MM.1S (cell line): ENCODE results near the gene MYO1E.

ENCODE experiments used
- DNase-seq: peaks from one replicate; pipeline ENCODE4 v3.0.0-alpha.2; 2015
- H2AFZ ChIP-seq: fragments of 300-600 bp; sonication (generic); 2 replicates; pipeline ENCODE4 v1.6.0; 2016; ENCODE audit warnings: antibody characterized with exemption, low read length
- H3F3A ChIP-seq: fragments of 300-600 bp; sonication (generic); 2 replicates; pipeline ENCODE4 v1.6.1; 2016; ENCODE audit warnings: mild to moderate bottlenecking, antibody characterized with exemption, low read length, moderate library complexity, mixed read lengths; ENCODE audit not compliant: insufficient read depth
- H3K27ac ChIP-seq: fragments of 300-600 bp; sonication (generic); 2 replicates; pipeline ENCODE4 v1.5.1; 2016; ENCODE audit warnings: mild to moderate bottlenecking, low read length
- H3K27me3 ChIP-seq: fragments of 300-600 bp; sonication (generic); replicated peaks from 2 replicates; pipeline ENCODE4 v1.6.0; 2016; ENCODE audit warnings: low read length; ENCODE audit not compliant: insufficient read depth
- H3K36me3 ChIP-seq: fragments of 300-600 bp; sonication (generic); replicated peaks from 2 replicates; pipeline ENCODE4 v1.6.1; 2016; ENCODE audit warnings: mild to moderate bottlenecking, low read length, mixed read lengths; ENCODE audit not compliant: insufficient read depth
- H3K4me1 ChIP-seq: fragments of 300-600 bp; sonication (generic); 2 replicates; pipeline ENCODE4 v1.6.1; 2016; ENCODE audit warnings: low read length, mixed read lengths
- H3K4me2 ChIP-seq: fragments of 300-600 bp; sonication (generic); 2 replicates; pipeline ENCODE4 v1.6.0; 2016; ENCODE audit warnings: low read depth, low read length
- H3K4me3 ChIP-seq: fragments of 300-600 bp; sonication (generic); 2 replicates; pipeline ENCODE4 v1.5.1; 2016; ENCODE audit warnings: low read length, mixed read lengths
- H3K79me2 ChIP-seq: fragments of 300-600 bp; sonication (generic); 2 replicates; pipeline ENCODE4 v1.6.1; 2016; ENCODE audit warnings: mixed run types, low read length, mixed read lengths
- H3K9ac ChIP-seq: fragments of 300-600 bp; sonication (generic); 2 replicates; pipeline ENCODE4 v1.6.1; 2016; ENCODE audit warnings: low read length, mixed read lengths
- H3K9me2 ChIP-seq: fragments of 300-600 bp; sonication (generic); replicated peaks from 2 replicates; pipeline ENCODE4 v1.6.1; 2016; ENCODE audit warnings: mild to moderate bottlenecking, low read length, mixed read lengths; ENCODE audit not compliant: insufficient read depth
- H3K9me3 ChIP-seq: fragments of 300-600 bp; sonication (generic); replicated peaks from 2 replicates; pipeline ENCODE4 v1.6.1; 2016; ENCODE audit warnings: mild to moderate bottlenecking, low read length, mixed read lengths; ENCODE audit not compliant: insufficient read depth
- H4K20me1 ChIP-seq: fragments of 300-600 bp; sonication (generic); 2 replicates; pipeline ENCODE4 v1.6.1; 2016; ENCODE audit warnings: mild to moderate bottlenecking, low read length, moderate library complexity, mixed read lengths; ENCODE audit not compliant: insufficient read depth
- EZH2 ChIP-seq: fragments of 300-600 bp; sonication (generic); optimal IDR thresholded peaks from 2 replicates; pipeline ENCODE3; 2017; ENCODE audit warnings: low read depth, mild to moderate bottlenecking, antibody characterized with exemption, low read length, mixed read lengths
- EZH2phosphoT487 ChIP-seq: fragments of 300-600 bp; sonication (generic); IDR thresholded peaks from 2 replicates; pipeline ENCODE4 v1.6.1; 2018; ENCODE audit warnings: antibody characterized with exemption, low read length
- TF ChIP-seq, protein P1 (sequence below): fragments of 300-600 bp; sonication (generic); IDR thresholded peaks from 2 replicates; pipeline ENCODE4 v1.5.1; 2016; ENCODE audit warnings: antibody characterized with exemption, low read length, mixed read lengths

MYO1E gene

DNA sequence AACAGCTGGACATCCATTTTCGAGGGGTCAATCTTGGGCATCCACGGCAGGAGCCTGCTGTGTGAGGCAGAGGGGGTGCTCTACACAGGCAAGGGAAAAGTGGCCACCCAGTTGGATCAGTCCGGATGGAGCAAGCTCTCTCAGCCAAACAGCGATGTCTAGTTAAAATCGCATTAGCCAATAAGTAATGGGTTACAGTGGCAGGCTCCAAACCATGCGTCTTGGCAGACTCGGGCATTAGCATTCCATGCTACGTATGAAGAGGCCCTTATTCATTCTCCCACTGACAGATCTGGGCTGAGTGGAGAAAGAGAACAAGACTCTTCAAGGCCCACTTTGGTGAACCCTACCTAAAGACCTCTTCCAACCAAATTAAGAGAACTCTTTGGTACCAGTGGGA lies 218.4 kb downstream of the MYO1E start:
- no peak for DNase-seq
- no peaks in the 10 kb centered on the region for H3K27me3 ChIP-seq
- H3K4me1 ChIP-seq: no peaks in the 10 kb centered on the region
- no peaks in the 10 kb centered on the region for H3K9me2 ChIP-seq
- no peaks in the 10 kb centered on the region for H4K20me1 ChIP-seq
- no peak overlapping the region for H3K27ac ChIP-seq
- H3K4me3 ChIP-seq: no peak overlapping the region
- no peak overlapping the region for H2AFZ ChIP-seq
- TF ChIP-seq EZH2phosphoT487: no peak
- no peak overlapping the region for H3K9ac ChIP-seq
- no peaks in the 10 kb centered on the region for H3F3A ChIP-seq
- no peaks in the 10 kb centered on the region for H3K79me2 ChIP-seq
- no peaks in the 10 kb centered on the region for H3K36me3 ChIP-seq
- no peak overlapping the region for H3K4me2 ChIP-seq
- H3K9me3 ChIP-seq: no peaks in the 10 kb centered on the region

GRCh38 chr15:59153466-59153865 lies 219.2 kb downstream of the MYO1E start:
- Histone ChIP-seq H3K4me3 (no peak overlapping the region), H3K27me3 (no peaks in the 10 kb centered on the region), H4K20me1 (no peaks in the 10 kb centered on the region), H3K9me2 (no peaks in the 10 kb centered on the region), H3K4me1 (no peaks in the 10 kb centered on the region), H3K36me3 (no peaks in the 10 kb centered on the region), H2AFZ (no peak overlapping the region), H3K79me2 (no peaks in the 10 kb centered on the region), H3K27ac (no peak overlapping the region), H3F3A (no peaks in the 10 kb centered on the region), H3K9ac (no peak overlapping the region), H3K9me3 (no peaks in the 10 kb centered on the region), H3K4me2 (no peak overlapping the region)
- no peak for DNase-seq
- TF ChIP-seq EZH2 (no peak), EZH2phosphoT487 (no peak)
- TF ChIP-seq, protein P1, sequence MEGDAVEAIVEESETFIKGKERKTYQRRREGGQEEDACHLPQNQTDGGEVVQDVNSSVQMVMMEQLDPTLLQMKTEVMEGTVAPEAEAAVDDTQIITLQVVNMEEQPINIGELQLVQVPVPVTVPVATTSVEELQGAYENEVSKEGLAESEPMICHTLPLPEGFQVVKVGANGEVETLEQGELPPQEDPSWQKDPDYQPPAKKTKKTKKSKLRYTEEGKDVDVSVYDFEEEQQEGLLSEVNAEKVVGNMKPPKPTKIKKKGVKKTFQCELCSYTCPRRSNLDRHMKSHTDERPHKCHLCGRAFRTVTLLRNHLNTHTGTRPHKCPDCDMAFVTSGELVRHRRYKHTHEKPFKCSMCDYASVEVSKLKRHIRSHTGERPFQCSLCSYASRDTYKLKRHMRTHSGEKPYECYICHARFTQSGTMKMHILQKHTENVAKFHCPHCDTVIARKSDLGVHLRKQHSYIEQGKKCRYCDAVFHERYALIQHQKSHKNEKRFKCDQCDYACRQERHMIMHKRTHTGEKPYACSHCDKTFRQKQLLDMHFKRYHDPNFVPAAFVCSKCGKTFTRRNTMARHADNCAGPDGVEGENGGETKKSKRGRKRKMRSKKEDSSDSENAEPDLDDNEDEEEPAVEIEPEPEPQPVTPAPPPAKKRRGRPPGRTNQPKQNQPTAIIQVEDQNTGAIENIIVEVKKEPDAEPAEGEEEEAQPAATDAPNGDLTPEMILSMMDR: no peak

DNA sequence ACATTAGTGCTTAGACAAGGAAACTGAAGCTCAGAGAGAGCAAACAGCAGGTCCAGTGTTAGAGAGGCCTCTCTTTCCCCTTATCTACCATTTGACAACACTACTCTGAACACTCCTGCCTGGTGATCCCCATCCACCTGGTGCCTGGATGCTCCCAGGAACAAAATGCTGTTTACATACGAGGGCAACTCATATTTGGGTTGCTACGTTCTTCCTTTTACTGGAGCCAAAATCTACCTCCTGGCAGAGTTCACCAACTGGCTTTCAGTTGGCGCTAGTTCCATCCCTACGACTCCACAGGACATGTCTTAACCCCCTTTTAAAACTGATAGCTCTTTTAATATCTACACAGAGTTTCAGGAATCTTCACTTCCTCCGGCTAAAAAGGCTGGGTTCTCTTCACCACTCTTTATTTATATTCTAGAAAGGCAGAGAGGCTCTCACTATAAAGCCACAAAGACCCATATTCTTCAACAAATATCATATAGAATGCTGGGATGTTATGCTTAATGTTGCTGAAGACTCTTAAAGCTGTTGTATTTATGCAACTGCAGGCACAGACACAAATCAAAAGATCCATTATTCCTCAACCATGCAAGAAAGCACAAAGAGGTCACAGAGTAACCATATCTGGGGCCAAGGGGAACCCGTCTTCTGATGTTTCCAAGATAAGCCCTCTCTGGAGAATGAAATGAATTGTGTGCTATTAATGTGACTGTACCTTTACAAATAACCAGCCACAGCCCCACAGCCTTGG lies 219.8 kb downstream of the MYO1E start:
- Histone ChIP-seq H2AFZ (no peak overlapping the region), H3K4me3 (no peak overlapping the region), H3K79me2 (no peaks in the 10 kb centered on the region), H3K4me1 (no peaks in the 10 kb centered on the region), H4K20me1 (no peaks in the 10 kb centered on the region), H3K9me3 (no peaks in the 10 kb centered on the region), H3K27me3 (no peaks in the 10 kb centered on the region), H3K36me3 (no peaks in the 10 kb centered on the region), H3K27ac (no peak overlapping the region), H3K9me2 (no peaks in the 10 kb centered on the region), H3K9ac (no peak overlapping the region), H3K4me2 (no peak overlapping the region), H3F3A (no peaks in the 10 kb centered on the region)
- TF ChIP-seq EZH2 (no peak), EZH2phosphoT487 (no peak)
- TF ChIP-seq, protein P1: no peak
- no peak for DNase-seq

DNA sequence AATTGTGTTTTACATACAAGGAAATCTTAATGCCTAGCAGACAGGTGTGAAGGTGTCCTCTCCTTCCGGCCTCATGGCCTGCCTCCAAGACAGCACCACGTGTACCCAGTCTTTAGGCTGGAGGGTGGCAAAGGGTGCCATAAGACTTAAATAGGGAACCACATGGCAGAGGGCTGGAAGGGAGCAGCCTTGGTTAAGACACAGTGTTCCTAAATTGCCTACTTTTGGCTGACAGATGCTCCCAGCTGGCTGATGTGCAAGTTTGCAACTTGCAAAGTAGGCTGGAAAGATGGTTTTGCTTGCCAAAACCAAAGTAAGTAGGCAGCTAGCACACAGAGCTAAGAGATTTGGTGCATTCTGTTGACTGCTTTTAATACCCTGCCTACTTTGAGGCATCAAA lies 222.5 kb downstream of the MYO1E start:
- no peaks in the 10 kb centered on the region for H3K27me3 ChIP-seq
- no peak overlapping the region for H3K9ac ChIP-seq
- H3K27ac ChIP-seq: no peak overlapping the region
- H2AFZ ChIP-seq: no peak overlapping the region
- no peaks in the 10 kb centered on the region for H3K9me3 ChIP-seq
- DNase-seq: no peak
- no peaks in the 10 kb centered on the region for H3K79me2 ChIP-seq
- no peaks in the 10 kb centered on the region for H3K9me2 ChIP-seq
- H3F3A ChIP-seq: no peaks in the 10 kb centered on the region
- no peaks in the 10 kb centered on the region for H4K20me1 ChIP-seq
- TF ChIP-seq, protein P1: no peak
- no peak for TF ChIP-seq EZH2
- no peak for TF ChIP-seq EZH2phosphoT487
- no peak overlapping the region for H3K4me2 ChIP-seq
- H3K4me3 ChIP-seq: no peak overlapping the region
- no peaks in the 10 kb centered on the region for H3K4me1 ChIP-seq
- H3K36me3 ChIP-seq: no peaks in the 10 kb centered on the region
